Thoracic aorta (tissue), 2 donors: ENCODE data around the gene KDM2B. TPM values are rescaled to one million over a fixed set of nuclear protein-coding genes. Genes with fewer than 3 reads are reported as not detected.
"Not testable (repeated sequence)": the region's sequence is repeated elsewhere in the genome, so short reads cannot be mapped to it uniquely, and the experiment has no call there.

Experiments
- ATAC-seq: fragments of 150-250 bp; one replicate; pipeline ENCODE4 v1.8.0; 2017; ENCODE audit warnings: low read depth; ENCODE audit not compliant: insufficient number of reproducible peaks, low FRiP score
- DNase-seq: peaks from one replicate; pipeline ENCODE4 v3.0.0-alpha.2; 2020; ENCODE audit warnings: low spot score
- H3K27ac ChIP-seq, 2 donors: fragments of 200-600 bp; sonication (generic); 1 replicate in 1 of 2; 2 replicates in 1 of 2; pipeline ENCODE4 v1.5.1; 2016; ENCODE audit warnings: mild to moderate bottlenecking in 2 of 2, moderate library complexity in 2 of 2
- H3K27me3 ChIP-seq: fragments of 200-600 bp; sonication (generic); replicated peaks from 2 replicates; pipeline ENCODE4 v1.6.0; 2016; ENCODE audit warnings: mild to moderate bottlenecking; ENCODE audit not compliant: insufficient read depth
- H3K36me3 ChIP-seq: fragments of 200-600 bp; sonication (generic); one replicate; pipeline ENCODE4 v1.5.1; 2016
- H3K4me1 ChIP-seq, 2 donors: fragments of 200-600 bp; sonication (generic); 1 replicate in 1 of 2; 2 replicates in 1 of 2; pipeline versions ENCODE4 v1.5.1 to v1.6.0; 2016; ENCODE audit warnings: low read depth in 2 of 2, mild to moderate bottlenecking in 1 of 2; ENCODE audit not compliant: control insufficient read depth in 1 of 2
- H3K4me3 ChIP-seq: fragments of 200-600 bp; sonication (generic); 2 replicates; pipeline ENCODE4 v1.5.1; 2016; ENCODE audit warnings: mild to moderate bottlenecking
- H3K9me3 ChIP-seq: fragments of 200-600 bp; sonication (generic); 2 replicates; pipeline ENCODE4 v1.5.1; 2016
- total RNA-seq, 2 donors: library from RNA; depleted of rRNA; stranded (reverse); fragments of >200 nt; gene quantifications; one replicate each; pipeline versions ENCODE4 v1.1.0 to v1.2.3, GENCODE V29; 2016
- TF ChIP-seq, protein P1 (sequence below): fragments of 200-600 bp; sonication (generic); IDR thresholded peaks from one replicate; pipeline ENCODE4 v1.5.1; 2019; ENCODE audit warnings: antibody characterized with exemption

Gene KDM2B
- total RNA-seq, 2 donors from 2014 or later: 15.0 to 22.5 TPM

DNA sequence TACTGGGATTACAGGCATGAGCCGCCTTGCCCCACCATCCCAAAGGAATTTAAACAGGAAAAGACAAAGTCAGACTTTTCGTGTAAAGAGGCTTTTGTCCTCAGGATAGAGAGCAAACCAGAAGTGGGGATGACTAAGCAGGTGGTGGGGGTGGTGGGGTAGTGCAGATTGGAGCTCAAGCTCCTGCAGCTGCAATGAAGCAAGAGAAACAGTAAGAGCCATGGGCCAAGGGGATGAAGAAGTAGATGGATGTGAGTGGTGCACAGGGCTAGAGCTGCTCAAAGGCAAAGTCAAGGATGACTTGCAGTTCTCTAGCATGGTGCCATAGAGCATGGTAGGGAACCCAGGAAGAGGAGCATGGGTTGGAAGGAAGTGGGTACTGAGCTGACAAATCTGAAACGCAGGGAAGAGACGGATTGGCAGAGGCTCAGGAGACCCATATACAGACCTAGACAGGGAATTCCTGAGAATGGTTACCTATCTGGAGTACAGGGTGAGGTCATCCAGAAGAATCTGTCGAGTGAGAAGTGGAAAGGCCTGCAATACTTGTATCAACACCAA lies 192.3 kb downstream of the KDM2B start:
- ATAC-seq: no peak

DNA sequence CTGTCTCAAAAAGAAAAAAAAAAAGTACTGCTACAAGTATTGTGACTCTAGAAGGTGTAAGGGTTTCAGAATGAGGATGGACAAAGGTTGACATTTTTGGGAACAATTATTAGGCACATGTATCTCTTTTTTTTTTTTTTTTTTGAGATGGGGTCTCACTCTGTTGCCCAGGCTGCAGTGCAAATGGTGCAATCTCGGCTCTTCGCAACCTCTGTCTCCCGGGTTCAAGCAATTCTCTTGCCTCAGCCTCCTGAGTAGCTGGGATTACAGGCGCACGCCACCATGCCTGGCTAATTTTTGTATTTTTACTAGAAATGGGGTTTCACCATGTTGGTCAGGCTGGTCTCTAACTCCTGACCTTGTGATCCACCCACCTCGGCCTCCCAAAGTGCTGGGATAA lies 195.9 kb downstream of the KDM2B start:
- H3K27me3 ChIP-seq, H3K27ac ChIP-seq, H3K4me1 ChIP-seq, ATAC-seq, H3K9me3 ChIP-seq, H3K36me3 ChIP-seq, DNase-seq, H3K4me3 ChIP-seq: not testable (repeated sequence)

More for the DNA sequence above, 192.3 kb downstream of the KDM2B start:
- no peaks in the 10 kb centered on the region for H3K9me3 ChIP-seq
- DNase-seq: no peak
- no peaks in the 10 kb centered on the region for H3K27me3 ChIP-seq
- no peak overlapping the region for H3K27ac ChIP-seq
- H3K4me3 ChIP-seq: no peak overlapping the region
- H3K4me1 ChIP-seq: peaks cover 0 to 2% of the 10 kb centered on the region in 2 donors
- TF ChIP-seq, protein P1, sequence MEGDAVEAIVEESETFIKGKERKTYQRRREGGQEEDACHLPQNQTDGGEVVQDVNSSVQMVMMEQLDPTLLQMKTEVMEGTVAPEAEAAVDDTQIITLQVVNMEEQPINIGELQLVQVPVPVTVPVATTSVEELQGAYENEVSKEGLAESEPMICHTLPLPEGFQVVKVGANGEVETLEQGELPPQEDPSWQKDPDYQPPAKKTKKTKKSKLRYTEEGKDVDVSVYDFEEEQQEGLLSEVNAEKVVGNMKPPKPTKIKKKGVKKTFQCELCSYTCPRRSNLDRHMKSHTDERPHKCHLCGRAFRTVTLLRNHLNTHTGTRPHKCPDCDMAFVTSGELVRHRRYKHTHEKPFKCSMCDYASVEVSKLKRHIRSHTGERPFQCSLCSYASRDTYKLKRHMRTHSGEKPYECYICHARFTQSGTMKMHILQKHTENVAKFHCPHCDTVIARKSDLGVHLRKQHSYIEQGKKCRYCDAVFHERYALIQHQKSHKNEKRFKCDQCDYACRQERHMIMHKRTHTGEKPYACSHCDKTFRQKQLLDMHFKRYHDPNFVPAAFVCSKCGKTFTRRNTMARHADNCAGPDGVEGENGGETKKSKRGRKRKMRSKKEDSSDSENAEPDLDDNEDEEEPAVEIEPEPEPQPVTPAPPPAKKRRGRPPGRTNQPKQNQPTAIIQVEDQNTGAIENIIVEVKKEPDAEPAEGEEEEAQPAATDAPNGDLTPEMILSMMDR: no peak
- no peaks in the 10 kb centered on the region for H3K36me3 ChIP-seq

DNA sequence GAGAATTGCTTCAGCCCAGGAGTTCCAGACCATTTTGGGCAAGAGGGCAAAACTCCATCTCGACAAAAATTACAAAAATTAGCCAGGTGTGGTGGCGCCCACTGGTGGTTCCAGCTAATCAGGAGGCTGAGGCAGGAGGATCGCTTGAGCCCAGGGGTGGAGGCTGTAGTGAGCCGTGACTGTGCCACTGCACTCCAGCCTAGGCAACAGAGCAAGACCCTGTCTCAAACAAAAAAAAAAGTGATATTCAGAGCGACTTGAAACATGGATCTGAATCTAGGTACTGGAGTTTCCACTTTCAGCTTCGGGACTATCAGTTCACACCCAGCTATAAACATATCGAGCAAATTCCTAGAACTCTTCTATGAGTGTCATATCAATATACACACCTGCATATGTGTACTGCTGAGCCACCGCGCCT lies 197.2 kb downstream of the KDM2B start:
- Histone ChIP-seq H3K36me3 (no peaks in the 10 kb centered on the region), H3K9me3 (no peaks in the 10 kb centered on the region), H3K4me3 (no peak overlapping the region), H3K27ac (no peak overlapping the region), H3K27me3 (no peaks in the 10 kb centered on the region), H3K4me1 (no peaks in the 10 kb centered on the region)
- ATAC-seq: no peak
- no peak for DNase-seq
- TF ChIP-seq, protein P1: no peak

DNA sequence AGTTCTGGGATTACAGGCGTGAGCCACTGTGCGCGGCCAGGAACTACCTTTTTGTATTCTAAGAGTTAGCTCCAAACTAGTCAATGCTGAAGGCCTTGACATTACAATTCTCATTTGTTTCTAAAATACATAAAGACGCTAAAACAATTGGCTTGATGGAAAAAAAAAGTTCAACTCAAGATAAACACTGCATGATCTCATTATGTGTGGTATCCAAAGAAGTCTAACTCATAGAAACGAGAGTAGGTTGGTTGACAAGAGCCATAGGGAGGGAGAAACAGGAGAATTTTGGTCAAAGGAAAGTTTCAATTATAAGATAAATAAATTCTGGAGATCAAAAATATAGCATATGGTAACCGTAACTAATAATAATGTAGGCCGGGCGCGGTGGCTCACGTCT lies 200.9 kb downstream of the KDM2B start:
- TF ChIP-seq, protein P1: no peak
- ATAC-seq: no peak

More for the DNA sequence above, 200.9 kb downstream of the KDM2B start:
- no peaks in the 10 kb centered on the region for H3K36me3 ChIP-seq
- no peaks in the 10 kb centered on the region for H3K27me3 ChIP-seq
- no peak overlapping the region for H3K27ac ChIP-seq
- H3K4me3 ChIP-seq: no peak overlapping the region
- DNase-seq: no peak
- H3K9me3 ChIP-seq: no peaks in the 10 kb centered on the region
- H3K4me1 ChIP-seq: no peaks in the 10 kb centered on the region

Other genes with a start within 250 kb of the KDM2B start
- 100 to 1,000 TPM; 113 to 174 TPM for gene ANAPC5, start 228.6 kb downstream of the KDM2B start, total RNA-seq
- gene RNF34, start 180.9 kb downstream of the KDM2B start, total RNA-seq: 10 to 100 TPM; 55.5 to 55.8 TPM
- gene ORAI1, start 45.5 kb upstream of the KDM2B start, total RNA-seq: 1 to 10 TPM; 4.7 to 6.6 TPM
- under 1 TPM in 1 of 2 donors, not detected in 1; 0.78 TPM for gene MORN3, start 88.6 kb upstream of the KDM2B start, total RNA-seq
- 1 to 10 TPM; 7.3 to 8.8 TPM for gene TMEM120B, start 131.7 kb upstream of the KDM2B start, total RNA-seq
- gene RHOF, start 212.7 kb upstream of the KDM2B start, total RNA-seq: 10 to 100 TPM; 12.0 to 30.2 TPM
- 10 to 100 TPM; 21.9 to 32.7 TPM for gene SETD1B, start 223.0 kb upstream of the KDM2B start, total RNA-seq